Endothelial cell of umbilical vein (primary cell): ENCODE results near the gene RFX7. TPM values are rescaled to one million over a fixed set of nuclear protein-coding genes. Genes with fewer than 3 reads are reported as not detected.

Experiments used
- BruUV-seq: library from RNA; stranded (reverse); fragments of 400-500 nt; replicated peaks from 2 replicates; lab custom pipeline; 2021; lab: Mats Ljungman, UMichigan
- CTCF ChIA-PET: fragments of 300-600, 350-600 bp; sonication (Branson Sonifier 250); formaldehyde crosslinking; loops from one replicate; lab custom pipeline; 2021; ENCODE audit warnings: antibody characterized with exemption, inconsistent platforms; lab: Charles Lee
- POLR2A ChIA-PET: fragments of 300-600, 350-600 bp; sonication (Branson Sonifier 250); formaldehyde crosslinking; loops from one replicate; lab custom pipeline; 2021; ENCODE audit warnings: antibody characterized with exemption, inconsistent platforms; lab: Charles Lee
- DNase-seq: peaks from one replicate; pipeline ENCODE4 v3.0.0-alpha.2; 2011; ENCODE audit warnings: low read depth, low spot score
- FAIRE-seq: peaks from 2 replicates; lab custom pipeline; 2011; peaks lifted over from hg19 to GRCh38; lab: Jason Lieb, UNC
- H2AFZ ChIP-seq: 2 replicates; pipeline ENCODE4 v1.6.0; 2012; ENCODE audit warnings: low read depth, low read length, control low read depth, inconsistent platforms
- H3K27ac ChIP-seq: 2 replicates; pipeline ENCODE4 v1.5.1; 2011; ENCODE audit warnings: low read depth, mild to moderate bottlenecking, control low read depth, low read length, moderate library complexity; ENCODE audit not compliant: insufficient read depth
- H3K27me3 ChIP-seq, 2 experiments: 2 replicates each; pipeline versions ENCODE4 v1.6.0 to v1.6.1; 2011; ENCODE audit warnings: low read length in 2 of 2, mixed read lengths in 1 of 2; ENCODE audit not compliant: control insufficient read depth in 2 of 2, insufficient read depth in 2 of 2
- H3K36me3 ChIP-seq, 2 experiments: 2 replicates in 1 of 2; 3 replicates in 1 of 2; pipeline ENCODE4 v1.5.1; 2011; ENCODE audit warnings: low read length in 2 of 2, mild to moderate bottlenecking in 1 of 2, moderate library complexity in 1 of 2; ENCODE audit not compliant: control insufficient read depth in 2 of 2, insufficient read depth in 2 of 2; ENCODE audit errors: extremely low read depth in 1 of 2
- H3K4me1 ChIP-seq: 3 replicates; pipeline ENCODE4 v1.5.1; 2011; ENCODE audit warnings: mild to moderate bottlenecking, low read length; ENCODE audit not compliant: control insufficient read depth, insufficient read depth; ENCODE audit errors: extremely low read depth
- H3K4me2 ChIP-seq: 2 replicates; pipeline ENCODE4 v1.6.1; 2011; ENCODE audit warnings: low read length, control low read depth, mixed read lengths; ENCODE audit not compliant: insufficient read depth
- H3K4me3 ChIP-seq, 3 experiments: fragments of 200-600 bp in 1 of 3; sonication (generic), shearing (Covaris generic) in 1 of 3; replicated peaks in 1 of 3; 2 replicates each; pipeline ENCODE4 v1.5.1; 2011 to 2016; ENCODE audit warnings: control low read depth in 3 of 3, low read length in 3 of 3, mild to moderate bottlenecking in 2 of 3, inconsistent platforms in 1 of 3, low read depth in 1 of 3, moderate library complexity in 1 of 3; ENCODE audit not compliant: insufficient read depth in 1 of 3
- H3K79me2 ChIP-seq: 2 replicates; pipeline ENCODE4 v1.6.0; 2012; ENCODE audit warnings: low read length, inconsistent platforms; ENCODE audit not compliant: control insufficient read depth, insufficient read depth
- H3K9ac ChIP-seq: replicated peaks from 2 replicates; pipeline ENCODE3; 2011; ENCODE audit warnings: low read length, control low read depth; ENCODE audit not compliant: insufficient read depth; ENCODE audit errors: extremely low read depth
- H3K9me1 ChIP-seq: replicated peaks from 3 replicates; pipeline ENCODE4 v1.6.0; 2011; ENCODE audit warnings: mild to moderate bottlenecking, low read length; ENCODE audit not compliant: control insufficient read depth, insufficient read depth; ENCODE audit errors: extremely low read depth
- H3K9me3 ChIP-seq: replicated peaks from 2 replicates; pipeline ENCODE4 v1.5.1; 2012; ENCODE audit warnings: low read length, inconsistent platforms; ENCODE audit not compliant: control insufficient read depth, insufficient read depth
- H4K20me1 ChIP-seq: replicated peaks from 2 replicates; pipeline ENCODE3; 2011; ENCODE audit warnings: mild to moderate bottlenecking, low read length; ENCODE audit not compliant: control insufficient read depth, insufficient read depth; ENCODE audit errors: extremely low read depth
- EZH2 ChIP-seq: IDR thresholded peaks from 2 replicates; pipeline ENCODE4 v1.6.1; 2012; ENCODE audit warnings: borderline replicate concordance, low read depth, mild to moderate bottlenecking, moderate library complexity, low read length, inconsistent platforms; ENCODE audit not compliant: severe bottlenecking
- FOS ChIP-seq: IDR thresholded peaks from 2 replicates; pipeline ENCODE4 v1.6.1; 2011; ENCODE audit warnings: mild to moderate bottlenecking, low read length, moderate library complexity, borderline replicate concordance; ENCODE audit not compliant: insufficient read depth
- GATA2 ChIP-seq: IDR thresholded peaks from 2 replicates; pipeline ENCODE4 v1.7.0; 2011; ENCODE audit warnings: low read depth, mild to moderate bottlenecking, moderate library complexity, mixed read lengths, low read length; ENCODE audit not compliant: insufficient read length, insufficient read depth
- JUN ChIP-seq: IDR thresholded peaks from 2 replicates; pipeline ENCODE4 v1.6.1; 2011; ENCODE audit warnings: borderline replicate concordance, low read depth; ENCODE audit not compliant: insufficient read length, insufficient read depth
- MAX ChIP-seq: IDR thresholded peaks from 2 replicates; pipeline ENCODE4 v1.6.1; 2011; ENCODE audit not compliant: insufficient read depth, insufficient read length
- MYC ChIP-seq: IDR thresholded peaks from one replicate; pipeline ENCODE4 v1.6.1; 2011; ENCODE audit warnings: mild to moderate bottlenecking, low read depth, low read length
- POLR2A ChIP-seq: IDR thresholded peaks from 2 replicates; pipeline ENCODE4 v1.6.1; 2012; ENCODE audit warnings: low read depth, mild to moderate bottlenecking, control low read depth, low read length
- POLR2AphosphoS5 ChIP-seq: IDR thresholded peaks from 2 replicates; pipeline ENCODE4 v1.6.1; 2012; ENCODE audit warnings: low read depth, mild to moderate bottlenecking, control low read depth, low read length, moderate library complexity; ENCODE audit not compliant: insufficient read depth
- dilution Hi-C: fragments of 300-500 bp; cut with MboI; formaldehyde crosslinking; loops from one replicate; pipeline ENCODE4 v1.15.0; 2019; ENCODE audit warnings: low sequenced_read_pairs; ENCODE audit not compliant: extremely low pct_ligation_motif_present
- intact Hi-C: fragments of 100-400 bp; cut with micrococcal nuclease; formaldehyde crosslinking; loops from one replicate; pipeline ENCODE4 v1.10.0; 2022
- polyA plus RNA-seq, 4 experiments: library from polyadenylated mRNA; depleted of rRNA in 3 of 4; stranded (reverse) in 3 of 4; unstranded in 1 of 4; fragments of >200 nt; gene quantifications; 2 replicates each; pipeline versions ENCODE4 v1.2.1 to v1.2.3, GENCODE V29; 2011 to 2012; ENCODE audit warnings: missing spikeins in 1 of 4
- total RNA-seq: library from RNA; stranded (reverse); gene quantifications from 2 replicates; pipeline ENCODE4 v1.2.3, GENCODE V29; 2021
- TF ChIP-seq, protein P1 (sequence below), 2 donors: IDR thresholded peaks; 1 replicate in 1 of 2; 2 replicates in 1 of 2; pipeline ENCODE4 v1.5.1; 2011; ENCODE audit warnings: low read length in 2 of 2, mild to moderate bottlenecking in 2 of 2, moderate library complexity in 2 of 2, control low read depth in 1 of 2, inconsistent platforms in 1 of 2, low read depth in 1 of 2; ENCODE audit not compliant: insufficient read depth in 1 of 2; ENCODE audit errors: extremely low read depth in 1 of 2

Gene RFX7
- total and polyA plus RNA-seq, 2 donors (not counting 3 experiments of a cell fraction or from before 2014, with no cell fraction given): 6.3 to 23.0 TPM

- H3K9ac ChIP-seq: no peak overlapping the region
- H3K9me1 ChIP-seq: no peaks in the 10 kb centered on the region
- dilution Hi-C loops: no loop called here
- H3K9me3 ChIP-seq: no peaks in the 10 kb centered on the region
- no peak overlapping the region for H2AFZ ChIP-seq
- no peak overlapping the region for H3K4me2 ChIP-seq
- ChIA-PET POLR2A (no interaction called here), CTCF (interaction anchor here (1.1 to 4.0 kb wide), 4 partner anchors 9 to 133 kb away, joined by 3 to 45 read pairs (median 12); partner anchors contain the start of gene NEDD4)
- no peak overlapping the region for H3K4me3 ChIP-seq
- DNase-seq: no peak
- peaks cover 8% of the 10 kb centered on the region for H3K4me1 ChIP-seq
- no peak overlapping the region for H3K27ac ChIP-seq
- no peaks in the 10 kb centered on the region for H4K20me1 ChIP-seq
- no peak for FAIRE-seq
- intact Hi-C loops: loop anchor here (1.0 to 5.0 kb wide), 4 partner anchors 133 to 403 kb away; no protein-coding TSS in a partner anchor
- no TSS peak for BruUV-seq
- H3K27me3 ChIP-seq: no peaks in the 10 kb centered on the region
- no peaks in the 10 kb centered on the region for H3K36me3 ChIP-seq
- TF ChIP-seq FOS: no peak
- no peaks in the 10 kb centered on the region for H3K79me2 ChIP-seq
These were observed 192.0 kb downstream of the RFX7 start for GRCh38 chr15:56051676-56052075.

DNA sequence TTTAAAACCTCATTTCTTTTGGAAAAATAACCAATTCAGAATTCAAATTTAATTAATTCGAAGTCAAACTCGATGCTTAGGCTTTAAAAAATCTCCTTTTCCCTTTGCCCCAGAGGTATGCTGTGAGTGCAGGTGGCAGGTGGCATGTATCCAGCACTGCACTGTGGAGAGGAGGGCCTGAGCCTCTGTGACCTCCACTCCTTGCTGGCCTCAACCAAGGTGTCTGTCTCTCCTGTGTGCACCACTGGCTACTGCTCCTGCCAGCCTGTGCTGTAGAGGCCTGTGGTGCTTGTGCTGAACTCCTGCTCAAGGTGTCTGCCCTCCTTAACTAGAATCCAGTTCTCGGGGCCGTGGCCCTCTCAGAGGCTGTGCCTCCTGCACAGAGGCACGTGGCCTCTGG is 194.1 kb downstream of the RFX7 start:
- peaks cover 10% of the 10 kb centered on the region for H3K4me1 ChIP-seq
- POLR2A ChIA-PET: no interaction called here
- H3K79me2 ChIP-seq: no peaks in the 10 kb centered on the region
- no peaks in the 10 kb centered on the region for H3K9me1 ChIP-seq
- no peaks in the 10 kb centered on the region for H4K20me1 ChIP-seq
- no peak for FAIRE-seq
- TF ChIP-seq POLR2A (no peak), POLR2AphosphoS5 (no peak), JUN (no peak), GATA2 (no peak), MYC (no peak), EZH2 (no peak), MAX (no peak), FOS (no peak)
- TF ChIP-seq, protein P1, sequence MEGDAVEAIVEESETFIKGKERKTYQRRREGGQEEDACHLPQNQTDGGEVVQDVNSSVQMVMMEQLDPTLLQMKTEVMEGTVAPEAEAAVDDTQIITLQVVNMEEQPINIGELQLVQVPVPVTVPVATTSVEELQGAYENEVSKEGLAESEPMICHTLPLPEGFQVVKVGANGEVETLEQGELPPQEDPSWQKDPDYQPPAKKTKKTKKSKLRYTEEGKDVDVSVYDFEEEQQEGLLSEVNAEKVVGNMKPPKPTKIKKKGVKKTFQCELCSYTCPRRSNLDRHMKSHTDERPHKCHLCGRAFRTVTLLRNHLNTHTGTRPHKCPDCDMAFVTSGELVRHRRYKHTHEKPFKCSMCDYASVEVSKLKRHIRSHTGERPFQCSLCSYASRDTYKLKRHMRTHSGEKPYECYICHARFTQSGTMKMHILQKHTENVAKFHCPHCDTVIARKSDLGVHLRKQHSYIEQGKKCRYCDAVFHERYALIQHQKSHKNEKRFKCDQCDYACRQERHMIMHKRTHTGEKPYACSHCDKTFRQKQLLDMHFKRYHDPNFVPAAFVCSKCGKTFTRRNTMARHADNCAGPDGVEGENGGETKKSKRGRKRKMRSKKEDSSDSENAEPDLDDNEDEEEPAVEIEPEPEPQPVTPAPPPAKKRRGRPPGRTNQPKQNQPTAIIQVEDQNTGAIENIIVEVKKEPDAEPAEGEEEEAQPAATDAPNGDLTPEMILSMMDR (IDR thresholded peaks at IDR 0.05; ENCODE audit: extremely low read depth in 1 of 2, insufficient read depth in 1 of 2, low read depth in 1 of 2, low read length in 2 of 2): no peak
- intact Hi-C loops (loop anchor here (10.0 kb wide), 1 partner anchor 195 kb away; the partner anchor contains the start of gene RFX7), dilution Hi-C loops (no loop called here)
- H3K27ac ChIP-seq: no peak overlapping the region
- no peaks in the 10 kb centered on the region for H3K36me3 ChIP-seq
- H3K27me3 ChIP-seq: no peaks in the 10 kb centered on the region
- DNase-seq: no peak
- H3K4me3 ChIP-seq: no peak overlapping the region
- H3K9me3 ChIP-seq: no peaks in the 10 kb centered on the region
- no peak overlapping the region for H3K9ac ChIP-seq
- no TSS peak for BruUV-seq
- H3K4me2 ChIP-seq: no peak overlapping the region
- CTCF ChIA-PET: no interaction called here
- no peak overlapping the region for H2AFZ ChIP-seq
